DMS153 treated with DMSO at 0.1 percent for 48 hours (cell line): Measurements from ENCODE around the gene SIK3.

Experiments used
- DNase-seq: peaks from one replicate; lab custom pipeline; 2025; ENCODE audit not compliant: unreplicated experiment; lab: John Stamatoyannopoulos, UW

The SIK3 gene

GRCh38 chr11:116870054-116870453, 228.2 kb downstream of the SIK3 start:
- DNase-seq, result no peak

GRCh38 chr11:116869610-116870009, 228.6 kb downstream of the SIK3 start:
- no peak for DNase-seq

- DNase-seq, result no peak
Observed at GRCh38 chr11:116868066-116868465, 230.2 kb downstream of the SIK3 start.

GRCh38 chr11:116867619-116868018, 230.6 kb downstream of the SIK3 start:
- no peak for DNase-seq

GRCh38 chr11:116866804-116867455, 231.3 kb downstream of the SIK3 start:
- no peak for DNase-seq

GRCh38 chr11:116865696-116866095, 232.5 kb downstream of the SIK3 start:
- no peak for DNase-seq

GRCh38 chr11:116864531-116864930, 233.7 kb downstream of the SIK3 start:
- no peak for DNase-seq

- no peak for DNase-seq
Observed at GRCh38 chr11:116862951-116863350, 235.3 kb downstream of the SIK3 start.

- DNase-seq, result no peak
Observed at GRCh38 chr11:116862185-116862584, 236.0 kb downstream of the SIK3 start.

- DNase-seq, result no peak
Observed at GRCh38 chr11:116861539-116861938, 236.7 kb downstream of the SIK3 start.

- DNase-seq, result no peak
Observed at GRCh38 chr11:116860303-116860702, 237.9 kb downstream of the SIK3 start.

- DNase-seq, result no peak
Observed at GRCh38 chr11:116859175-116859574, 239.1 kb downstream of the SIK3 start.

- DNase-seq, result no peak
Observed at GRCh38 chr11:116857936-116858335, 240.3 kb downstream of the SIK3 start.

- DNase-seq, result no peak
Observed at GRCh38 chr11:116857316-116857715, 240.9 kb downstream of the SIK3 start.

- DNase-seq, result no peak
Observed at GRCh38 chr11:116856423-116856822, 241.8 kb downstream of the SIK3 start.

GRCh38 chr11:116855413-116855812, 242.8 kb downstream of the SIK3 start:
- no peak for DNase-seq

- no peak for DNase-seq
Observed at GRCh38 chr11:116853461-116854073, 244.7 kb downstream of the SIK3 start.

GRCh38 chr11:116852261-116853031, 245.8 kb downstream of the SIK3 start:
- DNase-seq, result no peak

- DNase-seq, result no peak
Observed at GRCh38 chr11:116851626-116852025, 246.6 kb downstream of the SIK3 start.

- DNase-seq, result no peak
Observed at GRCh38 chr11:116849486-116849885, 248.7 kb downstream of the SIK3 start.

- no peak for DNase-seq
Observed at GRCh38 chr11:116849060-116849459, 249.2 kb downstream of the SIK3 start.

GRCh38 chr11:116847612-116848011, 250.6 kb downstream of the SIK3 start:
- DNase-seq, result no peak
